HEK293T (cell line): Measurements from ENCODE around the gene PAX8.

Source experiments
- CTCF ChIA-PET: fragments of 350-600 bp; formaldehyde crosslinking; extraction: SDS; loops from one replicate; lab custom pipeline; 2021; ENCODE audit warnings: antibody characterized with exemption, inconsistent platforms; lab: Yijun Ruan, JAX
- POLR2A ChIA-PET: fragments of 350-600 bp; formaldehyde crosslinking; extraction: SDS; loops from one replicate; lab custom pipeline; 2020; ENCODE audit warnings: antibody characterized with exemption, inconsistent platforms; lab: Yijun Ruan, JAX
- DNase-seq: peaks from one replicate; pipeline ENCODE4 v3.0.0; 2012; ENCODE audit warnings: mixed read lengths; ENCODE audit errors: extremely low spot score
- ARNT ChIP-seq: fragments of 450-650 bp; IDR thresholded peaks from 2 replicates; pipeline ENCODE4 v1.6.1; 2017; ENCODE audit warnings: mild to moderate bottlenecking
- BHLHE40 ChIP-seq: fragments of 450-650 bp; IDR thresholded peaks from 2 replicates; pipeline ENCODE4 v1.6.1; 2016; ENCODE audit warnings: mild to moderate bottlenecking, moderate library complexity, borderline replicate concordance
- CTBP1 ChIP-seq: fragments of 450-650 bp; IDR thresholded peaks from 2 replicates; pipeline ENCODE4 v1.6.1; 2016; ENCODE audit warnings: borderline replicate concordance
- ELF4 ChIP-seq: fragments of 450-650 bp; IDR thresholded peaks from 2 replicates; pipeline ENCODE4 v1.6.1; 2017; ENCODE audit warnings: antibody characterized with exemption
- FOXA1 ChIP-seq: fragments of 450-650 bp; IDR thresholded peaks from 2 replicates; pipeline ENCODE4 v1.6.1; 2016; ENCODE audit warnings: mild to moderate bottlenecking
- FOXK2 ChIP-seq: fragments of 450-650 bp; IDR thresholded peaks from 2 replicates; pipeline ENCODE4 v1.6.1; 2016; ENCODE audit warnings: mild to moderate bottlenecking
- FOXM1 ChIP-seq: fragments of 450-650 bp; IDR thresholded peaks from 2 replicates; pipeline ENCODE4 v1.6.1; 2017; ENCODE audit warnings: mild to moderate bottlenecking, borderline replicate concordance
- HDGF ChIP-seq: fragments of 450-650 bp; IDR thresholded peaks from 2 replicates; pipeline ENCODE4 v1.6.1; 2017; ENCODE audit warnings: antibody characterized with exemption, borderline replicate concordance
- L3MBTL2 ChIP-seq: fragments of 450-650 bp; conservative IDR thresholded peaks from 2 replicates; pipeline ENCODE4 v1.6.1; 2016; ENCODE audit warnings: mild to moderate bottlenecking
- LEF1 ChIP-seq: fragments of 450-650 bp; IDR thresholded peaks from 2 replicates; pipeline ENCODE4 v1.6.1; 2017; ENCODE audit warnings: mild to moderate bottlenecking, borderline replicate concordance
- NFRKB ChIP-seq: fragments of 450-650 bp; IDR thresholded peaks from 2 replicates; pipeline ENCODE4 v1.6.1; 2016; ENCODE audit warnings: mild to moderate bottlenecking, moderate library complexity
- SP1 ChIP-seq: fragments of 450-650 bp; IDR thresholded peaks from 2 replicates; pipeline ENCODE4 v1.6.1; 2017
- SUZ12 ChIP-seq: fragments of 450-650 bp; IDR thresholded peaks from 2 replicates; pipeline ENCODE4 v1.6.1; 2016; ENCODE audit warnings: mild to moderate bottlenecking
- TARDBP ChIP-seq: fragments of 450-650 bp; IDR thresholded peaks from 2 replicates; pipeline ENCODE4 v1.6.1; 2016
- ZNF384 ChIP-seq: fragments of 450-650 bp; IDR thresholded peaks from 2 replicates; pipeline ENCODE4 v1.6.1; 2016
- TF ChIP-seq, protein P1 (sequence below): fragments of 450-650 bp; IDR thresholded peaks from 2 replicates; pipeline ENCODE4 v1.6.1; 2016

The PAX8 gene

DNA sequence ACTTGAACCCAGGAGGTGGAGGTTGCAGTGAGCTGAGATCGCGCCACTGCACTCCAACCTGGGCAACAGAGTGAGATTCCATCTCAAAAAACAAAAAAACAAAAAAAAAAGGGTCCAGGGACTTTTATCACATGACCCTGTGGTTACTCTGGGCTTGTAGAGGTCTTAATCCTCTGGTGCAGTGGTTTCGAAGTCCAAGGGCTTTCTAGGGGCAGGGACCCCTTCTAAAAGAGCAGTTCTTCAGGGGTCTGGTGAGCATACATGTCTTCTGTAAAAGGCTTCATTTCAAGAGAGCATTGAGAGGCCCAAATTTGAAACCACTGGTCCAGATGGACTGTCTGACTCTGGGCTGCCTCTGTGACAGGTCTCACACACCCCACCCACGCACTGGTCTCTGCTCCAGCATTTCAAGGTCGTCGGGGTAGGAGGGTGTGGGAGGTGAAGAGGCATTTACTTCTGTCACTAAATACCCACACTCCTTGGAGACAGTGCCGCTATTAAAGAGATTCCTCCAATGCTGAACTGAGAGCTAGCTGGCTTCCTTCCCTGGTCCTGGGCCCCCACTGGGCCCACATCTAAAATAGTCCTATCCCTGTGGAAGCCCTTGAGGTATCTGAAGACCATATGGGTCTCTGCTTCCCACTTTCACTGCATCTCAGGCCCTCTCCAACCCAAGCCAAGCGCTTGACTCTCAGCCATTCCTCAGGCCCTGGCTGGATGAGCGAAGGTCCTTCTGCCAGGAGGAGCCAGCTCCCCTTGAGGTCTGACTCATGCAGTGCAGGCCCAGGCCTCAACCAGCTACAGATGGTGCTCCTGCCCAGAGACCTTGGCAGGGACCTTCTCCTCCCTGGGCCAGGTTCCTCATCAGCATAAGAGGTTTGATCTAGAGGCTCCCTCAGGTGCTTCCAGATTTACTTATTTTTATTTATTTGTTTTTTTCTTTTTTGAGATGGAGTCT, 44.8 kb downstream of the PAX8 start:
- ChIA-PET POLR2A (no interaction called here), CTCF (no interaction called here)
- DNase-seq, result peak; percentile 39
- TF ChIP-seq L3MBTL2 (no peak), ELF4 (no peak), ZNF384 (no peak), HDGF (no peak), SUZ12 (no peak), TARDBP (no peak)
- TF ChIP-seq, protein P1, sequence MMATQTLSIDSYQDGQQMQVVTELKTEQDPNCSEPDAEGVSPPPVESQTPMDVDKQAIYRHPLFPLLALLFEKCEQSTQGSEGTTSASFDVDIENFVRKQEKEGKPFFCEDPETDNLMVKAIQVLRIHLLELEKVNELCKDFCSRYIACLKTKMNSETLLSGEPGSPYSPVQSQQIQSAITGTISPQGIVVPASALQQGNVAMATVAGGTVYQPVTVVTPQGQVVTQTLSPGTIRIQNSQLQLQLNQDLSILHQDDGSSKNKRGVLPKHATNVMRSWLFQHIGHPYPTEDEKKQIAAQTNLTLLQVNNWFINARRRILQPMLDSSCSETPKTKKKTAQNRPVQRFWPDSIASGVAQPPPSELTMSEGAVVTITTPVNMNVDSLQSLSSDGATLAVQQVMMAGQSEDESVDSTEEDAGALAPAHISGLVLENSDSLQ, result no peak

DNA sequence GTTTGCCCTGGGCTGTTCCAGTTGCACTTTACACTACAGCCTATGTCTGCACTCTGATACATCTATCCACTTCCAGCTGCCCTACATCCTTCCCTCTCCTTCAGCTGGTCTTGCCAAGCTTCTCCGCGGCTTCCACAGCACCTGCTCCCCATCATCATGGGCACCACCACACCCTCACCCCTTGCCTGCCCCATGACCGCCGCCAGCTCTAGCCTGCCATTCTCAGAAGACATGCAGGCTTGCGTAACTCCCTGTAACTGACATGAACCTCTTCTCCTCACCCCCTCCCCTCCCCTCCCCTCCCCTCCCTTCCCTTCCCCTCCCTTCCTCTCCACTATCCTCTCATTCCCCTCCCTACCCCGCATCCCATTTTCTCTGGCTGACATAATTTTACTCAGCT, 46.0 kb downstream of the PAX8 start:
- no peak for DNase-seq
- CTCF ChIA-PET, result no interaction called here
- TF ChIP-seq BHLHE40 (no peak), ARNT (no peak), FOXA1 (no peak), SP1 (no peak)
- POLR2A ChIA-PET, result interaction anchor here (0.9 kb wide), 1 partner anchor 132 kb away, joined by 3 read pairs; no protein-coding TSS in a partner anchor

DNA sequence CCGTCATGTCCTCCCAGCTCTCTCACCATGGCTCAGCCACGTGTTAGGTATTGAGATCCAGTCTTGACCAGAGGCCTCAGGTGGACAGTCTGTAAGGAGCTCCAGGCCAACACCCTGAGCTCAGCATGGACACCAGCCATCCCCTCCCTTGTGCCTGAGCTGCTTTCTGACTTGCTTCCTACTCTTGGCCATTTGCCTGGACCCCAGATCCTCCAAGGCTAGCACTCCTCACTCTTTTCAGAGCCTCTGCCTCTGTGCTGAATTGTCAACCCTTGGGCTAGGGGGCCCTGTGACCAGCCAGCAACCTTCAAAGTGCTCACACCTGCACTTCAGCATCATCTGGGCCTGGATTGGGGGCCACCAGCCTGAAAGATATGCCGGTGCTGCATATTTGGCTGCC, 46.6 kb downstream of the PAX8 start:
- POLR2A ChIA-PET, result interaction anchor here (0.9 kb wide), 1 partner anchor 133 kb away, joined by 3 read pairs; no protein-coding TSS in a partner anchor
- CTCF ChIA-PET, result no interaction called here
- DNase-seq, result no peak
- TF ChIP-seq ZNF384, result no peak
- TF ChIP-seq FOXK2, result no peak
- TF ChIP-seq SUZ12, result no peak
- no peak for TF ChIP-seq HDGF
- no peak for TF ChIP-seq NFRKB
- TF ChIP-seq ELF4, result no peak

DNA sequence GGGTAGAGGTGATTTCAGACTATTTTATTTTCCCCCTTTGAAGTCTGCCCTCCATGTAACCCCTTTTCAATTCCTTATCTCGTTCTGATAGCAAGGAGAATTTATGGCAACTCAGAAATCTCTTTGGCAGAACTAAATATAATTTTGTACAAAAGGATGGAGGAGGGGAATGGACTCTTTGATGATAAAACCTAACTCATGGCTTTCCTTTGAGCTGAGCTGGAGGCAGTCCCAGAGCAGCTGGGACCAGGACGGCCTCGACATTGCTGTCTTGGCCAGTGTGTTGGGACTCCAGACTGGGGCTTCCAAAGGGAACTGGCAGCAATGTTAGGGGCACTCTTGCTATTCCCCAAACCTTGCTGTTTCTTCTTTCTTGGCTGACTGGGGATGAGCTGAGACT, 47.7 kb downstream of the PAX8 start:
- POLR2A ChIA-PET, result no interaction called here
- no peak for TF ChIP-seq FOXK2
- no peak for TF ChIP-seq BHLHE40
- TF ChIP-seq ARNT, result no peak
- TF ChIP-seq FOXM1, result no peak
- CTCF ChIA-PET, result interaction anchor here (1.0 kb wide), 1 partner anchor 9 kb away, joined by 4 read pairs; no protein-coding TSS in a partner anchor
- DNase-seq, result no peak

DNA sequence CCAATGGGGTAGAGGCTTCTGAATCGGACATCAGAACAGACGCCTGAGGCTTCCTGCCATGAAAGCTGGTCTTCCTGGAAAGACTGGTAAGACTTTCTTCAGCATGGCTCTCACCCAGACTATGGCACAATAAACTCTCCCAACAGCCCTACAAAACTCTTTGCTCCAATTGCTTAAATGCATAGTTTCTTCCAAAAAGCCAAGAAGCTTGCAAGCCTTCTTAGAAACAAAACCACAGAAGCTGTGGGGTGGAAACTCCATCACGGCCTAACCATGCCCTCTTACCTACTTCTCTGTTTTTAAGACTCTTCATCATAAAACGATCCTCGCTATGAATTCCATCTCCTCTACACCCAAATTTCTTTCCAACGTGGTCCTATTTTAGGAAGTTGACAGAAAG, 48.2 kb downstream of the PAX8 start:
- ChIA-PET POLR2A (no interaction called here), CTCF (interaction anchor here (1.0 kb wide), 1 partner anchor 10 kb away, joined by 4 read pairs; no protein-coding TSS in a partner anchor)
- TF ChIP-seq, protein P1, result no peak
- TF ChIP-seq SP1, result no peak
- TF ChIP-seq BHLHE40, result no peak
- no peak for TF ChIP-seq LEF1
- no peak for TF ChIP-seq ELF4
- no peak for TF ChIP-seq HDGF
- TF ChIP-seq NFRKB, result no peak
- TF ChIP-seq ARNT, result no peak
- TF ChIP-seq FOXK2, result no peak
- TF ChIP-seq FOXM1, result no peak
- TF ChIP-seq CTBP1, result no peak
- TF ChIP-seq L3MBTL2, result no peak
- TF ChIP-seq SUZ12, result no peak
- no peak for DNase-seq

DNA sequence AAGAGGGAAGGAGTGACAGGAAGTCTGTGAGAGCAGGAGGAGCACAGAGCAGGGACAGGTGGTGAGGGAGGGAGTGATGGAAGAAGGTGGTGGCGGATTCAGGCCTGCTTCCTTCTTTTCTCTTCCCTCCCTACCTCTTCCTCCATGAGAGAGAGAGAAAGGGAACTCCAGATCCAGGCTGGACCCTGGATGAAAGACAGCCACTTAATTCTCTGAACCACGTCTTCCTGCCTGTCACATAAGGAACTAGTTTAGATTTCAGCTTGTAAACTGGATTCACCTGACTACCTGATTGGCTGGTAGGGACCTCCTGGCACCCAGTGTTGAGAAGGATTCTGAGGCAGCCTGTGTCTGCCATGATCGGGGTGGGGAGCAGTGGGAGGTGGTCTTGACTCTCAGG, 48.9 kb downstream of the PAX8 start:
- TF ChIP-seq SUZ12 (no peak), ELF4 (no peak), FOXA1 (no peak), BHLHE40 (no peak), FOXK2 (no peak), ZNF384 (no peak), LEF1 (no peak), L3MBTL2 (no peak), CTBP1 (no peak), FOXM1 (no peak), NFRKB (no peak), HDGF (no peak), ARNT (no peak)
- TF ChIP-seq, protein P1, result no peak
- no peak for DNase-seq
- ChIA-PET POLR2A (no interaction called here), CTCF (no interaction called here)
